ENCODE results near the gene HEXD.

Gene HEXD

GRCh38 chr17:82461827-82462524 is 43.8 kb downstream of the HEXD start:
- no peak for DNase-seq

- no peak for DNase-seq
Measured at GRCh38 chr17:82463391-82463790, 45.2 kb downstream of the HEXD start.

GRCh38 chr17:82463925-82464566 is 45.9 kb downstream of the HEXD start:
- DNase-seq: no peak

DNA sequence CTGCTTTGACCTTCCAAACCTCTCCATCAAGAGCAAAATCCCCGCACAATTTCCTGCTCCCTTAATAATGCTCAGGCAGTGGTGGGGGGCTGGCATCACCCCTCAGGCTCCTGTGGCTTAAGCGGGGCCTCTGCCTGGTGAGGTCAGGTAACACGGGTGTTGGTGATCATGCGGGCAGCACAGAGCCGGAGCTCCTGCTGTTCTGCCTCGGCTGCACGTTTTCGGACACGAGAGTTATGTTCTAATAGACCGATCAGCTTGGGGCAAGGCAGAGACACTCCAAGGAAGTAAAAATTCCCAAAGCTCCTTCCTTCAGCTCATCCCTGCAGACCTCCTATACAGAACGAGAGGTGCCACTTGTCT is 46.4 kb downstream of the HEXD start:
- DNase-seq: no peak

DNA sequence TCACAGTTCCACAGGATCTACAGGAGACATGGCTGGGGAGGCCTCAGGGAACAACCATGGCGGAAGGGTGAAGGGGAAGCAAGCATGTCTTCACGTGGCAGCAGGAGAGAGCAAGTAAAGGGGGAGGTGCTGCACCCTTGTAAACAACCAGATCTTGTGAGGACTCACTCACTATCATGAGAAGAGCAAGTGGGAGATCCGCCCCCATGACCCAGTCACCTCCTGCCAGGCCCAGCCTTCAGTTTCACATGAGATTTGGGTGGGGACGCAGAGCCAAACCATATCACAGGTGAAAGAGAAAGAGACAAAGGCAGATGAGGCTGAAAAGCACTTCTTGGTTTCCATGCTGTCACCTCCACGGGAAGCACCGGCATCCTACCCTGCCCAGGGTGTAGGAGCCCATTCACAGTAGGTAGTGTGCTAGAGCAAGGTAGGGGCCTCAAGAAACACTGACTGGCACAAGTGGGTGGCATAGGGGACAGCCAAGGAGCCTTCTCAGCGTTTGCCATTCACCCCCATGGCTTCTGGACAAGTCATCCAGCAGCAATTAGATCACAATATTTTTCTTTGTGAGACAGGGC is 47.0 kb downstream of the HEXD start:
- DNase-seq: no peak

DNA sequence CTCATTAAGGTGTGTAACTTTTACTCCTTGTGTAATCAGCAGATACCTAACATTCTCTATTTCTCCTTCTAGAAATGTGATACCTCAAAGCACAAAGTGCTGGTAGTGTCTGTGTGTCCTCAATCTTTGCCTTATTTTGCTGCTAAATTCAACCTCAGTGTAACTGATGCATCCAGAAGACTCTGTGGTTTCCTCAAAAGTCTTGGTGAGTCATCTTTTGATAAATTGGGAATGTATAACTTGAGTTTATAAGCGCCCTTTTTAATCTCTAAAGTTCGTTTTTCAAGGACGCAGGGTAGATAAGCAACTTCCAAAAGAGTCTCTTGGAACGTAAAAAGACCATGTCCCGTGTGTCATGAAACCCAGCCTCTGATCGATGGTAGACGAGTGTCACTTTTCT is 50.5 kb downstream of the HEXD start:
- no peak for DNase-seq

DNA sequence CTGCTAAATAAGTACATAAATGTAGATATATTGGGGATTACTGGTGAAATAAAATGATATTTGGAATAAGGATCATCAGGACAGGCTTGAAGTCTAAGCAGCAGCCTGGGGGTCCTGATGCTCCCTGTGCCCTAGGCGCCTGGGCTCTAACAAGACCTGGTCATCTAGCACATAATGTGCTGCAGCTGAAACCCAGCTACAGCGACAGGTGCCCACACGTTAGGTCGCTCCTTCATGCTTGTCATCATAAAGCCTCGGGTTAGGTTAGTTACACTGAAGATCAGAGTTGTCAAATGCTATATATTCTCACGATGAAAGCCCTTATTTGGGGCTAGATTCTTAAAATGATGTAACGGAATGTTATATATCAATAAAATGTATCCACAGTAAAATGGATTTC is 51.9 kb downstream of the HEXD start:
- DNase-seq: no peak

DNA sequence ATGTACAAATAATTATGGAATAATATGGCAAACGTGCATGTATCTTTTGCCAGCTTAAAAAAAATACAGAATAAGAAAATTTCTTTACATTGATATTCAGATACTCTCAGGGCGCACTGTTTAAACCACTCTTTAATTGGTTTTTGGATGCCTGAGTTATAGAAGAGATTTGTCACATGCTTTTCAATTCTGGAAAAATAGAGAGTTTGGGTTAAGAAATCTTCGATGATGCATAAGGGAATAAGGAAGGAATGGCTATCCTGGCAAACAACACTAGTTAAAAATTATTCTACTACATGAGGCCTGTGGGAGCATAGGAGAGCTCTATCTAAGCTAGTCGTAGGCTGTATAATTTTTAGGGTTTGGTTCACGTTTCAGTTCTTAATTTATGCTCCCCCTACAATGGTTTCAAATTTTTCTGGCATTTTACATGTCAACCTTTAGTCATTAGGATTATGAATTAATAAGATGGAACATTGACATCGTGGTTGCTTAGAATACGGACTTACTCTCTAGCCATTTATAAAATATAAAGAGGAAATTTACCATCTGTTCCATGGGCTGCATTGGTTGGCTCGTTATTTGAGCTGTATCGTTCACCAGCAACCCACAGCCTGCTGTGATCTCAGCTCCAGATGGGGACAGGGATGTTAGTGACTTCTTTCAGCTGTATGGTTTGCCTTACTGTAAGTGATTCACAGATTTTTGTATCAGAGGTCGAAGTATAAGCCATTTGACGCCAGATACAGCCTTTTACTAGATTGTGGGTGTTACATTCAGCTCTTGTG is 56.3 kb downstream of the HEXD start:
- DNase-seq: no peak

GRCh38 chr17:82475458-82475857 is 57.3 kb downstream of the HEXD start:
- peak; percentile 71 for DNase-seq

- DNase-seq: peak; percentile 29
Measured at GRCh38 chr17:82477934-82478333, 59.8 kb downstream of the HEXD start.

DNA sequence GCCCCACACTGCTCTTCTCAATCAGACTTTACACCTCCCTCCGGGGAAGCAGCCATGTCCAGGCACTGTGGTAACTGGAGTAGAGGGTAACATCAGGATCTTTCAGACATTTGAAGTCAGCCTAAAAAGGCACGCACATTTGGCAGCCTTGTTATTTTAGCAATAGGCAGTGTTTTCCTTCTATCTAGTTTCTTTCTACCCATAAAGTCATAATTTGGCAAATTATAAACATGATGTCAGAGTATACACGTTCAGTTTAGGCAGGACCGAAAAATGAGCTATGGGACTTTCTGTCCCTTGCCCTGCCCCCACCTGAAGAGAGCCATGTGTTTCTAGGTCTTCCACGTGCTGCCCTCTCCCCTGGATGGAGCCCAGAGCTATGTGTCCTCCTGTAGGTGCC is 61.5 kb downstream of the HEXD start:
- DNase-seq: no peak

GRCh38 chr17:82480318-82480717 is 62.2 kb downstream of the HEXD start:
- no peak for DNase-seq

DNA sequence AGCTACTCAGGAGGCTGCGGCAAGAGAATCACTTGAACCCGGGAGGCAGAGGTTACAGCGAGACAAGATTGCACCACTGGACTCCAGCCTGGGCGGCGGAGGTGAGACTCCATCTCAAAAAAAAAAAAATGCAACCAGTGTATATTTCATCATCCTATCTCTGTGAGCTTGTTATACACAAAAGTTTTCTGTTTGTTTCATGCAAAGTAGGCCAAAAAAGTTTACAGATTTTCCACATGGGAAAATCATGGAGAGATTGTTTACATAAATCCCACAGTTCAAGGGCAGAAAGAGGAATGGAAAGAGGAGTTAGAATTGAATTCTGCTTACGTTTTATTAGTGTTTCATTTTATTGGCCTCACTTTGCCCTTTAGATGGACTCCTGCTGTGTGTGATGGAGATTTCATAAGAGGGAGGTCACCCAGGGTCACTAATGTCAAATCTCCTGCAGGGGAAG is 65.1 kb downstream of the HEXD start:
- DNase-seq: no peak

- no peak for DNase-seq
Measured at GRCh38 chr17:82483836-82484235, 65.7 kb downstream of the HEXD start.

GRCh38 chr17:82486231-82487094 is 68.3 kb downstream of the HEXD start:
- DNase-seq: no peak

GRCh38 chr17:82487910-82488309 is 69.8 kb downstream of the HEXD start:
- no peak for DNase-seq

- no peak for DNase-seq
Measured at GRCh38 chr17:82489117-82489516, 71.0 kb downstream of the HEXD start.

GRCh38 chr17:82489851-82490511 is 71.8 kb downstream of the HEXD start:
- DNase-seq: no peak

GRCh38 chr17:82490512-82491195 is 72.5 kb downstream of the HEXD start:
- DNase-seq: no peak

DNA sequence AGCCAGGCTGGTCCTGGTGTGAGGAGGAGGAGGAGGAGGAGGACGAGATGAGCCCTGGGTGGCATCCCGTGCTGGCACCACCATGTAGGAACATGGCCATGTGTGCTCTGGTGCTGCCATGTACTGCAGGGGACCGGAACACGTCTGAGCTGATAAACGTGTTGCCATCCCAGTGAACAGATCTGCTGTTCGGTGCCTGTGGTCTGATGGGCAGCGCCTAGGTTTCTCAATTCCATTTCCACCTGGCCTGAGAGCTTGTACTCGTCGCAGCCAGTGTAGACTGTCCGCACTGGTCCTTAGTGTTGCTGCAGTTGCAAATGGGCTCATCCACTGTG is 73.0 kb downstream of the HEXD start:
- DNase-seq: no peak

GRCh38 chr17:82491533-82491932 is 73.4 kb downstream of the HEXD start:
- DNase-seq: no peak
